ENCODE data around the gene PPP1R7. TPM values are rescaled to one million over a fixed set of nuclear protein-coding genes. Genes with fewer than 3 reads are reported as not detected.

PPP1R7 gene
- polyA plus RNA-seq, 1 donor from 2014 or later: 59.3 TPM

GRCh38 chr2:241142063-241142462 is 8.2 kb upstream of the PPP1R7 start:
- Histone ChIP-seq H3K27ac (ENCODE audit: low read length) (no peak overlapping the region), H3K4me3 (ENCODE audit: low read length) (no peak overlapping the region), H3K4me2 (ENCODE audit: low read length) (no peak overlapping the region), H3K79me2 (replicated peaks; ENCODE audit: insufficient read depth, low read length) (no peaks in the 10 kb centered on the region), H3K9me2 (ENCODE audit: insufficient read depth, low read length) (no peaks in the 10 kb centered on the region), H2AFZ (ENCODE audit: low read depth, low read length) (no peak overlapping the region), H3K36me3 (ENCODE audit: insufficient read depth, low read length) (no peaks in the 10 kb centered on the region), H4K20me1 (ENCODE audit: insufficient read depth) (no peaks in the 10 kb centered on the region), H3K27me3 (ENCODE audit: insufficient read depth, low read depth, low read length) (no peaks in the 10 kb centered on the region), H3F3A (ENCODE audit: insufficient read depth, low read length, poor library complexity, severe bottlenecking) (no peaks in the 10 kb centered on the region), H3K9ac (ENCODE audit: low read length) (no peak overlapping the region), H3K9me3 (ENCODE audit: low read length) (no peaks in the 10 kb centered on the region)
- TF ChIP-seq MXI1 (conservative IDR thresholded peaks at IDR 0.05; ENCODE audit: poor library complexity, severe bottlenecking) (no peak), RAD21 (conservative IDR thresholded peaks at IDR 0.05) (no peak), POLR2AphosphoS5 (IDR thresholded peaks at IDR 0.05) (no peak), CTCF (IDR thresholded peaks at IDR 0.05; ENCODE audit: poor library complexity, severe bottlenecking) (no peak), EZH2 (IDR thresholded peaks at IDR 0.05; ENCODE audit: borderline replicate concordance, insufficient read depth, low read length, poor library complexity, severe bottlenecking) (no peak), EP300 (conservative IDR thresholded peaks at IDR 0.05; ENCODE audit: poor library complexity, severe bottlenecking) (no peak)
- TF ChIP-seq, protein P1, sequence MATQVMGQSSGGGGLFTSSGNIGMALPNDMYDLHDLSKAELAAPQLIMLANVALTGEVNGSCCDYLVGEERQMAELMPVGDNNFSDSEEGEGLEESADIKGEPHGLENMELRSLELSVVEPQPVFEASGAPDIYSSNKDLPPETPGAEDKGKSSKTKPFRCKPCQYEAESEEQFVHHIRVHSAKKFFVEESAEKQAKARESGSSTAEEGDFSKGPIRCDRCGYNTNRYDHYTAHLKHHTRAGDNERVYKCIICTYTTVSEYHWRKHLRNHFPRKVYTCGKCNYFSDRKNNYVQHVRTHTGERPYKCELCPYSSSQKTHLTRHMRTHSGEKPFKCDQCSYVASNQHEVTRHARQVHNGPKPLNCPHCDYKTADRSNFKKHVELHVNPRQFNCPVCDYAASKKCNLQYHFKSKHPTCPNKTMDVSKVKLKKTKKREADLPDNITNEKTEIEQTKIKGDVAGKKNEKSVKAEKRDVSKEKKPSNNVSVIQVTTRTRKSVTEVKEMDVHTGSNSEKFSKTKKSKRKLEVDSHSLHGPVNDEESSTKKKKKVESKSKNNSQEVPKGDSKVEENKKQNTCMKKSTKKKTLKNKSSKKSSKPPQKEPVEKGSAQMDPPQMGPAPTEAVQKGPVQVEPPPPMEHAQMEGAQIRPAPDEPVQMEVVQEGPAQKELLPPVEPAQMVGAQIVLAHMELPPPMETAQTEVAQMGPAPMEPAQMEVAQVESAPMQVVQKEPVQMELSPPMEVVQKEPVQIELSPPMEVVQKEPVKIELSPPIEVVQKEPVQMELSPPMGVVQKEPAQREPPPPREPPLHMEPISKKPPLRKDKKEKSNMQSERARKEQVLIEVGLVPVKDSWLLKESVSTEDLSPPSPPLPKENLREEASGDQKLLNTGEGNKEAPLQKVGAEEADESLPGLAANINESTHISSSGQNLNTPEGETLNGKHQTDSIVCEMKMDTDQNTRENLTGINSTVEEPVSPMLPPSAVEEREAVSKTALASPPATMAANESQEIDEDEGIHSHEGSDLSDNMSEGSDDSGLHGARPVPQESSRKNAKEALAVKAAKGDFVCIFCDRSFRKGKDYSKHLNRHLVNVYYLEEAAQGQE (IDR thresholded peaks at IDR 0.05; ENCODE audit: borderline replicate concordance): no peak

DNA sequence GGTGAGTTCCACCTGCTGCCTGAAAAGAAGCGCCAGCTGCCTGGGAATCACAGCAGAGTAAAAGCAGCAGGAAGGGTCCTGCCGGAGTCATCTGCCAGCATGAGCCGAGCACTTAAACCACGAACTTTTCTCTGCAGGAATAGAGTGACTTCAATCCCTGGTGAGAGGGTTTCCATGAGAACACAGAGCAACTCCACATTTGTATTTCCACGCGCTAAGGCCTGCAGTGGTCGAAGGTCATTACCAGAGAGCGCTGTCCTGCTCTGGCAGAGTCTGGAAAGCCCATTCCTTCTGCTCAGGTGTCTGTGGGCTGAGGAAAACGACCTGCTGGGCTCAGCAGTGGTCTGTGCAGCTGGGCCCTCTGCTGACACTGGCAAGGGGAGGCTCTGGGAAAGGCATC is 7.7 kb upstream of the PPP1R7 start:
- Histone ChIP-seq H3K4me3 (ENCODE audit: low read length) (no peak overlapping the region), H3K4me2 (ENCODE audit: low read length) (no peak overlapping the region), H2AFZ (ENCODE audit: low read depth, low read length) (no peak overlapping the region), H3K79me2 (replicated peaks; ENCODE audit: insufficient read depth, low read length) (no peaks in the 10 kb centered on the region), H3K9me3 (ENCODE audit: low read length) (no peaks in the 10 kb centered on the region), H3K27ac (ENCODE audit: low read length) (no peak overlapping the region), H3K36me3 (ENCODE audit: insufficient read depth, low read length) (no peaks in the 10 kb centered on the region), H3K9me2 (ENCODE audit: insufficient read depth, low read length) (no peaks in the 10 kb centered on the region), H3K27me3 (ENCODE audit: insufficient read depth, low read depth, low read length) (no peaks in the 10 kb centered on the region), H3K9ac (ENCODE audit: low read length) (no peak overlapping the region), H4K20me1 (ENCODE audit: insufficient read depth) (no peaks in the 10 kb centered on the region), H3F3A (ENCODE audit: insufficient read depth, low read length, poor library complexity, severe bottlenecking) (no peaks in the 10 kb centered on the region)
- no peak for TF ChIP-seq TAF1 (IDR thresholded peaks at IDR 0.05; ENCODE audit: low read depth)
- TF ChIP-seq POLR2AphosphoS5 (IDR thresholded peaks at IDR 0.05): no peak
- TF ChIP-seq SMC3 (conservative IDR thresholded peaks at IDR 0.05; ENCODE audit: poor library complexity): no peak
- no peak for TF ChIP-seq RAD21 (conservative IDR thresholded peaks at IDR 0.05)
- TF ChIP-seq EP300 (conservative IDR thresholded peaks at IDR 0.05; ENCODE audit: poor library complexity, severe bottlenecking): no peak
- TF ChIP-seq EZH2 (IDR thresholded peaks at IDR 0.05; ENCODE audit: borderline replicate concordance, insufficient read depth, low read length, poor library complexity, severe bottlenecking): no peak
- no peak for TF ChIP-seq CTCF (IDR thresholded peaks at IDR 0.05; ENCODE audit: poor library complexity, severe bottlenecking)
- no peak for TF ChIP-seq MXI1 (conservative IDR thresholded peaks at IDR 0.05; ENCODE audit: poor library complexity, severe bottlenecking)
- TF ChIP-seq, protein P1 (IDR thresholded peaks at IDR 0.05; ENCODE audit: borderline replicate concordance): no peak

Measured in neural cell (in vitro differentiated cells).